ENCODE data around the gene MALRD1.

Gene MALRD1

GRCh38 chr10:19578571-19578970 is 530.0 kb downstream of the MALRD1 start:
- no peak for DNase-seq (ENCODE audit: low spot score)

GRCh38 chr10:19579761-19580545 is 531.4 kb downstream of the MALRD1 start:
- no peak for DNase-seq (ENCODE audit: low spot score)

DNA sequence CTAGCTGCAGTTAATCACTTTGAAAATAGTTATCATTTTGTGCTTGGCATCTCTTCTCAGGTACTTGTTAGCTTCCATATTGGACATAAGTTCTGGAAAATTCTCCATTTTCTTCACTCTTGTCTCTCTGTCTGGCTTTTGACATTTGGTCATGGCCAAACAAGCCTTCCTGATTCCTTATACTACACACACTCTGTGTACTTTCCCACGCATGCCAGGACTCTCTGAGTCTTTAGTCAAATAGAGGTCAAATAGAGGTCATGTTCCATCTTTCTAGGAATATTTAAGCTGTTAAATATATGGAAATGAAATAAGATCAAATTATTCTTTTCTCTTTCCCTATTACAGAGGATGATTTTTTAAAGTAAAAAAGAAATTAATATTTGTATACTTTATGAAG is 532.1 kb downstream of the MALRD1 start:
- no peak for DNase-seq (ENCODE audit: low spot score)

DNA sequence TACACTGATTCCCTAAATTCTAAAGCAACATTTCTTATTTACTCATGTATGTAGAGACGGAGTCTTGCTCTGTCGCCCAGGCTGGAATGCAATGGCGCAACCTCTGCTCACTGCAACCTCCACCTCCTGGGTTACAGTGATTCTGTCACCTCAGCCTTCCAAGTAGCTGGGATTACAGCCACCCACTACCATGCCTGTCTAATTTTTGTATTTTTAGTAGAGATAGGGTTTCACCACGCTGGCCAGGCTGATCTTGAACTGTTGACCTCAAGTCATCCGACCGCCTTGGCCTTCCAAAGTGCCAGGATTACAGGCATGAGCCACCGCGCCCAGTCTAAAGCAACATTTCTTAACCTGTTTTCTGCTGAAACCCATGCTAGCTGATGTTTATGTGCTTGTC is 540.0 kb downstream of the MALRD1 start:
- no peak for DNase-seq (ENCODE audit: low spot score)

- no peak for DNase-seq (ENCODE audit: low spot score)
Observed at GRCh38 chr10:19592276-19592675, 543.7 kb downstream of the MALRD1 start.

DNA sequence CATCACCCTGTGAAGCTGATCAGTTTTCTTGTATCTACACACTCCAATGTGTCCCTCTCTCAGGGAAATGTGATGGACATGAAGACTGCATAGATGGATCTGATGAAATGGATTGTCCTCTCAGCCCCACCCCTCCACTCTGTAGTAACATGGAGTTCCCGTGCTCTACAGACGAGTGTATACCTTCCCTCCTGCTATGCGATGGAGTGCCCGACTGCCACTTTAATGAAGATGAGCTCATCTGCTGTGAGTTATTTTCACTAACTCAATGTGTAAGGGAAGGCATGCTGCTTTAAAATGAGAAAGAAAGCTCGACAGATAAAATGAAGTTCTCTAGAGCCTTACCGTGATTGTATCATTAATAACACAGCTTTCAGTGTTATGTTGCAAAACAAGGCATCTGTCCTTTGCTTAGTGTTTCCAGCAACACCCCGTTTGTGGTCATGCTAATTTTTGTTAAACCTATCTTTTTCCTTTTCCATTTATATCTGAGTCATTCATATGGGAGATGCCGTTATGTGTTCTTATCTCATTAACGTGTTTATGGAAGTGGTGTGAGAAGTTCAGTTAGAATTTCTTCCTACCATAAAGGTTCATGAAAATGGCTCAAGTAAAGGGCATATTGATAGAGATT is 546.7 kb downstream of the MALRD1 start:
- DNase-seq (ENCODE audit: low spot score), result no peak

DNA sequence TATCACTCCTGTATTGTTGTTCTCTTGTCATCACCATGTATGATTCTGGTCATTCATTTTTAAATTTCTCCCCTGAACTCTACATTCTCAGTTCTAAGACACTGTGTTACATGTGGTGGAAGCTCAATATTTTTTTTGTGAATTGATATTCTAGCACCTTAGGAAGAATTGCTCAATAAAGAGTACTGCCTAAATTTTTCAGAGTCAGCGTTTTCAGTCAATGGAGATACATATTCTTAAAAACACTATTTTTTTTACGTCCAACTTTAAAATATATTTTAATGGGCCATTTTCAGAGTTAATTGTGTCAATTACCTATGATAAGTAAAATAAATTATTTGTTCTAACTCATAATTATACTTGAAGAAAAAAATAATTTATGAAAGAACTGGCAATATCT is 557.2 kb downstream of the MALRD1 start:
- no peak for DNase-seq (ENCODE audit: low spot score)

DNA sequence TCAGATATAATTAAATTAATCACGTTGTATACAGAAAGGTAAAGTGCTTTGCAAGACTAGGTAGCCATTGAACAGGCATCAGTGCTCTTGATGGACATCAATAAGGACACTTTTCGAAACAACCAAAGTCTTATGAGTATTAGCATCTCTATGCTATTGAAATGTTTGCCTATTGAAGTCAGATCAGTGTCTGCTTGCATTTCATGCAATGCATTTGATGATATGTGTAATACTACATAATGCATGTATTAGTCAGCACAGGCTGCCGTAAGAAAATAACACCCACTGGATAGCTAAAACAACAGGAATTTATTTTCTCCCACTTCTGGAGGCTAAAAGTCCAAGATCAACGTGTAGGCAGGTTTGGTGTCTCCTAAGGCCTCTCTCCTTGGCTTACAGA is 558.4 kb downstream of the MALRD1 start:
- DNase-seq (ENCODE audit: low spot score), result no peak

GRCh38 chr10:19611775-19612174 is 563.2 kb downstream of the MALRD1 start:
- DNase-seq (ENCODE audit: low spot score), result no peak

DNA sequence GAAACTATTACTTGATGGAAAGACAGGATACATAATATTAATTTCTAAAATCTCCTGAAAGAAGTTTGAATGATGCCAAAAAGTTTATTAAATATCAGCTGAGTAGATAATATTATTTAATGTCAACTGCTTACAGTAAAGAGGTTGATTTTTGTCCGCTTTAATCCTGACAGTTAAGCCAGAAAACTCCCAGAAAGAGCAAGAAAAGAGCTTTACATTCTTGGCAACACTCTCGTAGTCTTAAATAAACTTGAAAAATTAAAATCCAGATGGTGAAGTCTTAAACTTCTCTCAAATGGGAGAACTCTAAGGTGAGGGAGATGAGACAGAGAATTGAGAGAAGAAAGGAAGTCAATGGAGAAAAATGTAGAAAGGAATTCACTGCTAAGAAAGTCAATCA is 568.4 kb downstream of the MALRD1 start:
- no peak for DNase-seq (ENCODE audit: low spot score)

DNA sequence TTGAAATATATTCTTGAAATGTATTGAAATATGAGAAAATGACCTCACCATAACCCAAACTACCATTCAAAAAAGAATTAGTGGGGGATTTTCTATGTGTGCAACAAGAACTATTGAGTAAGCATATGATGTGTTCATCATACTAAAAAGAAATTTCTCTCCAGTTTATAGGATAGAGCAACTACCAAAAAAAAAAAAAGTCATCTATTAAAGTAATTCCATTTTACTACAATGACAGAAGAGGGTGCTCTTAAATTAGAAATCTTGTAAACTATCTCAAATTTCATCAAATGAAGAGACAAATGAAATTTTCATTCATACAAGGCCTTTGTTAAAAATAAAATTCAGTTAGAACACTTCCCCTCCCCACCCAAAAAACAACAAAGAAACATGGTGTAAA is 572.2 kb downstream of the MALRD1 start:
- no peak for DNase-seq (ENCODE audit: low spot score)

DNA sequence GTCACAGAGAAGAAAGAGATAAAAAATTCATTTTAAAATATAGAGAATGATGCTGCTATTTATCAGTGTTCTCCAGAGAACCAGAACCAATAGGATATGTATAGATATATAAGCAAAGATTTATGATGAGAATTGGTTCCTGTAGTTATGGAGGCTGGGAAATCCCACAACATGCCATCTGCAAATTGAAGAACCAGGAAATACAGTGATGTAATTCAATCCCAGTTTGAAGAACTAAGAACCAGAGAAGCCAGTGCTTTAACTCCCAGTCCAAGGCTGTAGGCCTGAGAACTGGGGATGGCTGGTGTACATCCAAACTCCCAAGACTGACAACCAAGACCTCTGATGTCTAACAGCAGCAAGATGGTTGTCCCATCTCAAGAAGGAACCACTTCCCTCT is 574.7 kb downstream of the MALRD1 start:
- DNase-seq (ENCODE audit: low spot score), result no peak

DNA sequence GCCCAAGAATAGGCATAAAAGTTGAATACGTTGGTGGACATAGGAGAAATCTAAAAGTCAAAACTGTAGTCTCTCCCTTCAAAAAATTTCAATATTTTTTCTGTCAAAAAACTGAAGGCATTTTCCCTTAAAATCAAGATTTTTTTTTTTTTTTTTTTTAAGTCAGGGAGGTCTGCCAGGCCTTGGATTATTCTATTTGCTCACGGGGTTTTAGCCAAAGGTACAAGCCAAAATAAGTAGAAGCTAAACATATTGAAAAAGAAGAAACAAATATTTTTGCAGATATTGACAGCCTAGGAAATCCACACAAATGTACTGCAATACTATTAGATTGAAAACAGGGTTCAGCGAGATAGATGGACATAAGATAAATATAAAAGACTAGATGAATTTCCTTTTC is 577.6 kb downstream of the MALRD1 start:
- no peak for DNase-seq (ENCODE audit: low spot score)

GRCh38 chr10:19628767-19629560 is 580.4 kb downstream of the MALRD1 start:
- no peak for DNase-seq (ENCODE audit: low spot score)

- no peak for DNase-seq (ENCODE audit: low spot score)
Observed at GRCh38 chr10:19629567-19629966, 581.0 kb downstream of the MALRD1 start.

GRCh38 chr10:19634163-19634562 is 585.6 kb downstream of the MALRD1 start:
- no peak for DNase-seq (ENCODE audit: low spot score)

DNA sequence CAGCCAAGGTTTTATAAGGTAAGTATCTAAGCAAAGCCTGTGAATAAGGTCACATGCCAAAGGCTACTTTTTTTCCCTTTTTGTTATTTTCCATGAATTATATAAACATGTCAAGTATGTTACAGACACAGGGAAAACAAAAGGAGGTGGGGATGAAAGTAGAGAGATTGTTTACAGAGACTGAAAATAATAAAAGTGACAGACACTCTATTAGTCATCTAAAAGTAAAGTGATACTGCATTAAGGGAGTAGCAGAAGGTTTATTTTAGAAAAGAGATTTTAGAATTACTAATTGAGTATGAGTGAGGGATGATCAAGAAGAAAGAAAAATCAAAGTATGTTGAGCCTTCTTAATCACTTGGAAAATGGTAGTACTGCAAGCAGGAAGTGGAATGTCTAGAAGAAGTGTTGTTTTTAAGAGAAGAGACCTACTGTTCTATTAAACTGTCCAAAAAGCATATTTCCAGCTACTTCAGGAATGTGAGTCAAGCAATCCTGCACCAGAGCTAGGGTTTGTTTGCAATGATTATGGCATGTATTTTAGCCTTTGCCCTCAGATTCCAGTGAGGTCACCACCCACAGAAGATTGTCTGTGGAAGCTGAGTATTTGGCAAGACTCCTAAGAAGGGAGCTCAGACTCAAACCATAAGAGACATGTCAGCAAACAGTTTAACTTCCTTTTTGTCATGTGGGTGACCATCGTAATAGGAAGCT is 589.7 kb downstream of the MALRD1 start:
- peak; percentile 4 for DNase-seq (ENCODE audit: low spot score)

GRCh38 chr10:19638896-19639233 is 590.3 kb downstream of the MALRD1 start:
- DNase-seq (ENCODE audit: low spot score), result no peak

GRCh38 chr10:19640566-19641263 is 592.1 kb downstream of the MALRD1 start:
- DNase-seq (ENCODE audit: low spot score), result no peak

DNA sequence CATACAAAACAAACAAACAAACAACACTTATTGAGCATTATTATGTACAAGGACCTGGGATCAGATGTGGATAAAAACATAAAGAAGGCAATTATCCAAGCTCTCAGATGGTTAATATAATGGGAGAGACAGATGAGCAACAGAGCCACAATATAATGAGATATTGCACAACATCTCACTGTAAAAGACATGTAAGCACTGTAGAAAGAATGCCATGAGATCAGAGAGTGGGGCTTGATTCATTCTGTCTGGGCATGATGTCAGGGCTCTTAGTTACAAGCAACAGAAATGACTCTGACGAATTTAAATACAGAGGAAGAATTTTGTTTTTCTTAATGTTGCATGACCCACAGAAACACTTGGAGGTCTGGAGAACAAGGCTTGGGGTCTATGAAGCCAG is 602.9 kb downstream of the MALRD1 start:
- DNase-seq (ENCODE audit: low spot score), result no peak

DNA sequence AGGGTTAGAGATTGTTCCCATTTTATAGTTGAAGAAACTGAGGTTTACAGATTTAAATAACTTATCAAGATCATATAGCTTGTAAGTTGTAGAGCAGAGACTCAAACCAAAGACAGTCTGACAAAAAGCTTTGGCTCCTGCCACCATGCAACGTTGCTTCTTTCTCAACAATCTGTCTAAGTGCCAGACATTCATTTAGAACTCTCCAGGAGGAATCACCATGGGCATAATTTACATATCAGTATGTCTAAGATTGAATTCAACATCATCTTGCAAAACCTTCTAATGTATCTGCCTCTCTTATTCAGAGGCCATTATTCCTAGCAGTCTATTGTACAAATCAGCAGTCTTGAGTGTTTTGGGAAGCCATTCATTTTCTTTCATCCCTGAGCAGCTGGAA is 604.1 kb downstream of the MALRD1 start:
- no peak for DNase-seq (ENCODE audit: low spot score)

DNA sequence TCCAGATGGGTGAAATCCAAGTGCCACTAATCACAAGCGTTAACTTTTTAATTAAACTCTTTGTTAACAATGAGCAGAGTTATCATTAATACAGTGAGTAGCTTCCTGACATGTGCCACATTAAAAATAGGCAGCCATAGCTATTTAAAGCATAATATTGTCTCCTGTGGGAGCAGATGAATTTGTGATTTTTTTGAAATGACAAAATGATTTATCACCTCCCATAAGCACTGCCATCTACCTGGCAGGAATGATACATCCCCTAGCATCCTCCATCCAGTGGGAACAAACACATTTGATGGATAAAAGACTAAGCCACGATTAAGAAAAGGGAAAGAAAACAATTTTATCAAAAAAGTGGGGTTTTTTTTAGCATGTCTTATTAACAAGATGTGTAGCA is 605.3 kb downstream of the MALRD1 start:
- DNase-seq (ENCODE audit: low spot score), result no peak
